WTC11 (cell line): ENCODE data around the gene SAE1. TPM values are rescaled to one million over a fixed set of nuclear protein-coding genes. Genes with fewer than 3 reads are reported as not detected.
A peak's percentile ranks its signal among the peaks of the same experiment; 100 is the strongest.

ENCODE experiments used
- ATAC-seq: fragments of 200-7000 bp; cut with Tn5 transposase; 2 replicates; pipeline ENCODE4 v1.10.0; 2021; ENCODE audit warnings: mild to moderate bottlenecking, moderate library complexity
- CTCF ChIA-PET: fragments of 300-600 bp; sonication (Branson Sonifier 250); formaldehyde crosslinking; loops from one replicate; lab custom pipeline; 2021; ENCODE audit warnings: antibody characterized with exemption; lab: Charles Lee
- POLR2A ChIA-PET: fragments of 350-600 bp; sonication (Branson Sonifier 250); formaldehyde crosslinking; loops from one replicate; lab custom pipeline; 2021; ENCODE audit warnings: antibody characterized with exemption; lab: Charles Lee
- DNase-seq: peaks from one replicate; pipeline ENCODE4 v3.0.0; 2021; ENCODE audit warnings: low spot score
- H3K27ac Mint-ChIP-seq: 2 replicates; pipeline ENCODE4 v1.8.0; 2021; ENCODE audit warnings: mixed read lengths
- H3K27me3 Mint-ChIP-seq: 2 replicates; pipeline ENCODE4 v1.8.0; 2021; ENCODE audit warnings: low read depth, mild to moderate bottlenecking, moderate library complexity, mixed read lengths
- H3K36me3 Mint-ChIP-seq: 2 replicates; pipeline ENCODE4 v1.8.0; 2021; ENCODE audit warnings: mixed read lengths
- H3K4me1 Mint-ChIP-seq: 2 replicates; pipeline ENCODE4 v1.8.0; 2022; ENCODE audit warnings: mixed read lengths
- H3K4me3 Mint-ChIP-seq: 2 replicates; pipeline ENCODE4 v1.8.0; 2021; ENCODE audit warnings: mild to moderate bottlenecking, moderate library complexity, mixed read lengths
- H3K9me3 Mint-ChIP-seq: 2 replicates; pipeline ENCODE4 v1.8.0; 2021; ENCODE audit warnings: mixed read lengths
- EMX1 ChIP-seq: fragments of 250-450 bp; sonication (Bioruptor Pico); IDR thresholded peaks from 2 replicates; pipeline ENCODE4 v1.8.0; 2021; ENCODE audit warnings: mild to moderate bottlenecking
- NFYB ChIP-seq: sonication (generic); formaldehyde crosslinking; conservative IDR thresholded peaks from 2 replicates; pipeline ENCODE4 v1.8.0; 2022; ENCODE audit warnings: low read depth, missing genetic modification reagents
- NR3C1 ChIP-seq: sonication (generic); formaldehyde crosslinking; conservative IDR thresholded peaks from 2 replicates; pipeline ENCODE4 v1.8.1; 2023; ENCODE audit warnings: low read depth, mild to moderate bottlenecking, missing genetic modification reagents
- PRRX2 ChIP-seq: fragments of 250-450 bp; sonication (Bioruptor Pico); IDR thresholded peaks from 2 replicates; pipeline ENCODE4 v1.8.0; 2021; ENCODE audit warnings: mild to moderate bottlenecking
- ZNF263 ChIP-seq: sonication (generic); formaldehyde crosslinking; IDR thresholded peaks from 2 replicates; pipeline ENCODE4 v1.8.1; 2022; ENCODE audit warnings: low read depth, mild to moderate bottlenecking, moderate library complexity, missing genetic modification reagents
- ZNF317 ChIP-seq: sonication (generic); formaldehyde crosslinking; IDR thresholded peaks from 2 replicates; pipeline ENCODE4 v1.8.1; 2023; ENCODE audit warnings: low read depth, mild to moderate bottlenecking, moderate library complexity, missing genetic modification reagents, borderline replicate concordance
- ZNF423 ChIP-seq: fragments of 250-450 bp; sonication (Bioruptor Pico); IDR thresholded peaks from 2 replicates; pipeline ENCODE4 v2.1.2; 2022; ENCODE audit warnings: mild to moderate bottlenecking, moderate library complexity
- total RNA-seq: library from RNA; stranded (reverse); gene quantifications from 3 replicates; pipeline ENCODE4 v1.2.3, GENCODE V29; 2021
- TF ChIP-seq, protein P1 (sequence below): sonication (generic); formaldehyde crosslinking; IDR thresholded peaks from 2 replicates; pipeline ENCODE4 v1.8.0; 2023; ENCODE audit warnings: missing genetic modification reagents, mild to moderate bottlenecking, borderline replicate concordance
- TF ChIP-seq, protein P2 (sequence below): fragments of 250-450 bp; sonication (Bioruptor Pico); IDR thresholded peaks from 2 replicates; pipeline ENCODE4 v1.9.0; 2021; ENCODE audit warnings: moderate library complexity, mild to moderate bottlenecking, inconsistent platforms, borderline replicate concordance
- TF ChIP-seq, protein P3 (sequence below): sonication (generic); formaldehyde crosslinking; IDR thresholded peaks from 2 replicates; pipeline ENCODE4 v1.8.0; 2022; ENCODE audit warnings: mild to moderate bottlenecking, missing genetic modification reagents
- TF ChIP-seq, protein P4 (sequence below): sonication (generic); formaldehyde crosslinking; IDR thresholded peaks from 2 replicates; pipeline ENCODE4 v1.8.1; 2022; ENCODE audit warnings: low read depth, missing genetic modification reagents, borderline replicate concordance
- TF ChIP-seq, protein P5 (sequence below): sonication (generic); formaldehyde crosslinking; IDR thresholded peaks from 2 replicates; pipeline ENCODE4 v1.8.1; 2023; ENCODE audit warnings: mild to moderate bottlenecking, missing genetic modification reagents, moderate library complexity

SAE1 gene
- total RNA-seq, 1 experiment from 2014 or later: 224 TPM

DNA sequence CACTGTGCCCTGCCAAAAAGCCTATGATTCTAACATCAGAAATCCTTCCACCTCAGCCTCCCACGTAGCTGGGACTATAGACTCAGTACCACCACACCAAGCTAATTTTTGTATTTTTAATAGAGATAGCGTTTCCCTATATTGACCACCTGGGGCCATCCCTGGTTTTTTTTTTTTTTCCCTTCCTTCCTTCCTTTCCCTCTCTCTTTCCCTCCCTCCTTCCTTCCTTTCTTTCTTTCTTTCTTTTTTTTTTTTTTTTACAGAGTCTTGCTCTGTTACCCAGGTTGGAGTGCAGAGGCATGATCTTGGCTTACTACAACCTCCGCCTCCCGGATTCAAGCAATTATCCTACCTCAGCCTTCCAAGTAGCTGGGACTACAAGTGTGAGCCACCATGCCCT is 1.1 kb upstream of the SAE1 start (continued):
- TF ChIP-seq, protein P1, sequence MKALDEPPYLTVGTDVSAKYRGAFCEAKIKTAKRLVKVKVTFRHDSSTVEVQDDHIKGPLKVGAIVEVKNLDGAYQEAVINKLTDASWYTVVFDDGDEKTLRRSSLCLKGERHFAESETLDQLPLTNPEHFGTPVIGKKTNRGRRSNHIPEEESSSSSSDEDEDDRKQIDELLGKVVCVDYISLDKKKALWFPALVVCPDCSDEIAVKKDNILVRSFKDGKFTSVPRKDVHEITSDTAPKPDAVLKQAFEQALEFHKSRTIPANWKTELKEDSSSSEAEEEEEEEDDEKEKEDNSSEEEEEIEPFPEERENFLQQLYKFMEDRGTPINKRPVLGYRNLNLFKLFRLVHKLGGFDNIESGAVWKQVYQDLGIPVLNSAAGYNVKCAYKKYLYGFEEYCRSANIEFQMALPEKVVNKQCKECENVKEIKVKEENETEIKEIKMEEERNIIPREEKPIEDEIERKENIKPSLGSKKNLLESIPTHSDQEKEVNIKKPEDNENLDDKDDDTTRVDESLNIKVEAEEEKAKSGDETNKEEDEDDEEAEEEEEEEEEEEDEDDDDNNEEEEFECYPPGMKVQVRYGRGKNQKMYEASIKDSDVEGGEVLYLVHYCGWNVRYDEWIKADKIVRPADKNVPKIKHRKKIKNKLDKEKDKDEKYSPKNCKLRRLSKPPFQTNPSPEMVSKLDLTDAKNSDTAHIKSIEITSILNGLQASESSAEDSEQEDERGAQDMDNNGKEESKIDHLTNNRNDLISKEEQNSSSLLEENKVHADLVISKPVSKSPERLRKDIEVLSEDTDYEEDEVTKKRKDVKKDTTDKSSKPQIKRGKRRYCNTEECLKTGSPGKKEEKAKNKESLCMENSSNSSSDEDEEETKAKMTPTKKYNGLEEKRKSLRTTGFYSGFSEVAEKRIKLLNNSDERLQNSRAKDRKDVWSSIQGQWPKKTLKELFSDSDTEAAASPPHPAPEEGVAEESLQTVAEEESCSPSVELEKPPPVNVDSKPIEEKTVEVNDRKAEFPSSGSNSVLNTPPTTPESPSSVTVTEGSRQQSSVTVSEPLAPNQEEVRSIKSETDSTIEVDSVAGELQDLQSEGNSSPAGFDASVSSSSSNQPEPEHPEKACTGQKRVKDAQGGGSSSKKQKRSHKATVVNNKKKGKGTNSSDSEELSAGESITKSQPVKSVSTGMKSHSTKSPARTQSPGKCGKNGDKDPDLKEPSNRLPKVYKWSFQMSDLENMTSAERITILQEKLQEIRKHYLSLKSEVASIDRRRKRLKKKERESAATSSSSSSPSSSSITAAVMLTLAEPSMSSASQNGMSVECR (CRISPR knock-in tag): no peak
- TF ChIP-seq, protein P2, sequence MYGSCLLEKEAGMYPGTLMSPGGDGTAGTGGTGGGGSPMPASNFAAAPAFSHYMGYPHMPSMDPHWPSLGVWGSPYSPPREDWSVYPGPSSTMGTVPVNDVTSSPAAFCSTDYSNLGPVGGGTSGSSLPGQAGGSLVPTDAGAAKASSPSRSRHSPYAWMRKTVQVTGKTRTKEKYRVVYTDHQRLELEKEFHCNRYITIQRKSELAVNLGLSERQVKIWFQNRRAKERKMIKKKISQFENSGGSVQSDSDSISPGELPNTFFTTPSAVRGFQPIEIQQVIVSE (CRISPR knock-in tag): no peak
- TF ChIP-seq, protein P3, sequence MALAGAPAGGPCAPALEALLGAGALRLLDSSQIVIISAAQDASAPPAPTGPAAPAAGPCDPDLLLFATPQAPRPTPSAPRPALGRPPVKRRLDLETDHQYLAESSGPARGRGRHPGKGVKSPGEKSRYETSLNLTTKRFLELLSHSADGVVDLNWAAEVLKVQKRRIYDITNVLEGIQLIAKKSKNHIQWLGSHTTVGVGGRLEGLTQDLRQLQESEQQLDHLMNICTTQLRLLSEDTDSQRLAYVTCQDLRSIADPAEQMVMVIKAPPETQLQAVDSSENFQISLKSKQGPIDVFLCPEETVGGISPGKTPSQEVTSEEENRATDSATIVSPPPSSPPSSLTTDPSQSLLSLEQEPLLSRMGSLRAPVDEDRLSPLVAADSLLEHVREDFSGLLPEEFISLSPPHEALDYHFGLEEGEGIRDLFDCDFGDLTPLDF: no peak
- no peak for TF ChIP-seq ZNF263 (CRISPR knock-in tag)
- TF ChIP-seq, all 79 proteins: peak for 0

DNA sequence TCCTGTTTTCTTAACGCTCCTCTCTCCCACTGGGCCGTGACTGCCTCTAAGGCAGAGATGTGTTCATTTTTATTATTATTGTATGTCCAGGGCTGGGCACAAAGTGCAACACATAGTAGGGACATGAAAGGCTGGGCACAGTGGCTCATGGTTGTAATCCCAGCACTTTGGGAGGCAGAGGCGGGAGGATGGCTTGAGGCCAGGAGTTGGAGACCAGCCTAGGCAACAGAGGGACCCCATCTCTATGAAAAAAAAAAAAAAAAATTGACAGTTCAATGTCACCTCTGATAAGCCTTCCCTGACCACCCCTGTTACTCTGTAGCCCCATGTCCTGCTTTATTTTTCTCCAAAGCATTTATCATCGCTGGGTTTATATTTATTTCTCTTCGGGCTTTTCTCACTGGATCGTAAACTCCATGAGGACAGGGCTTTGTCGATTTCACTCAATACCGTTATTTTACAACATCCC is 481 bp upstream of the SAE1 start:
- TF ChIP-seq NR3C1 (CRISPR knock-in tag): no peak
- TF ChIP-seq, all 79 proteins: peak for 0
- POLR2A ChIA-PET: interaction anchor here (0.6 to 2.8 kb wide), 4 partner anchors 17 to 352 kb away, joined by 3 to 23 read pairs (median 5); partner anchors contain the start of gene ZC3H4

DNA sequence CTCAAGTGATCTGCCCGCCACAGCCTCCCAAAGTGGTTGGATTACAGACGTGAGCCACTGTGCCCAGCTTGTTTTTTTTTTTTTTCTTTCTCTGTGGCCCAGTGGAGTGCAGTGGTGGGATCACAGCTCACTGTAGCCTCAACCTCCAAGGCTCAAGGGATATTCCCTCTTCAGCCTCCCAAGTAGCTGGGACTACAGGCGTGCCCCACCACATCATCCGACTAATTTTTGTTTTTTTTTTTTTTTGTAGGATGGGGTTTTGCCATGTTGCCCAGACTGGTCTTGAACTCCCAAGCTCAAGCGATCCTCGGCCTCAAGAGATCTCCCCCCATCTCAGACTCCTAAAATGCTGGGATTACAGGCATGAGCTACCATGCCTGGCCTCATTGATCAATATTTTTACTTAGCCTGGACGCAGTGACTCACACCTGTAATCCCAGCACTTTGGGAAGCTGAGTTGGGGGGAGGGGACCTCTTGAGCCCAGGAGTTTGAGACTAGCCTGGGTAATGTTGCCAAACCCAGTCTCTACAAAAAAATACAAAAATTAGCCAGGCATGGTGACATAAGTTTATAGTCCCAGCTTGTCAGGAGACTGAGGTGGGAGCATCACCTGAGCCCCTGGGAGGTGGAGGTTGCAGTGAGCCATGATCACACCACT is 1.7 kb downstream of the SAE1 start:
- no peak for TF ChIP-seq EMX1
- TF ChIP-seq PRRX2 (CRISPR knock-in tag): no peak
- TF ChIP-seq ZNF317 (CRISPR knock-in tag): no peak
- TF ChIP-seq, protein P4, sequence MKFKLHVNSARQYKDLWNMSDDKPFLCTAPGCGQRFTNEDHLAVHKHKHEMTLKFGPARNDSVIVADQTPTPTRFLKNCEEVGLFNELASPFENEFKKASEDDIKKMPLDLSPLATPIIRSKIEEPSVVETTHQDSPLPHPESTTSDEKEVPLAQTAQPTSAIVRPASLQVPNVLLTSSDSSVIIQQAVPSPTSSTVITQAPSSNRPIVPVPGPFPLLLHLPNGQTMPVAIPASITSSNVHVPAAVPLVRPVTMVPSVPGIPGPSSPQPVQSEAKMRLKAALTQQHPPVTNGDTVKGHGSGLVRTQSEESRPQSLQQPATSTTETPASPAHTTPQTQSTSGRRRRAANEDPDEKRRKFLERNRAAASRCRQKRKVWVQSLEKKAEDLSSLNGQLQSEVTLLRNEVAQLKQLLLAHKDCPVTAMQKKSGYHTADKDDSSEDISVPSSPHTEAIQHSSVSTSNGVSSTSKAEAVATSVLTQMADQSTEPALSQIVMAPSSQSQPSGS (CRISPR knock-in tag): no peak
- TF ChIP-seq ZNF423 (CRISPR knock-in tag): no peak
- no peak for TF ChIP-seq NFYB (CRISPR knock-in tag)
- TF ChIP-seq, protein P5, sequence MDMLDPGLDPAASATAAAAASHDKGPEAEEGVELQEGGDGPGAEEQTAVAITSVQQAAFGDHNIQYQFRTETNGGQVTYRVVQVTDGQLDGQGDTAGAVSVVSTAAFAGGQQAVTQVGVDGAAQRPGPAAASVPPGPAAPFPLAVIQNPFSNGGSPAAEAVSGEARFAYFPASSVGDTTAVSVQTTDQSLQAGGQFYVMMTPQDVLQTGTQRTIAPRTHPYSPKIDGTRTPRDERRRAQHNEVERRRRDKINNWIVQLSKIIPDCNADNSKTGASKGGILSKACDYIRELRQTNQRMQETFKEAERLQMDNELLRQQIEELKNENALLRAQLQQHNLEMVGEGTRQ (CRISPR knock-in tag): no peak
- no peak for ATAC-seq
- peaks cover 42% of the 10 kb centered on the region for H3K4me1 Mint-ChIP-seq
- ChIA-PET POLR2A (interaction anchor here (0.6 to 2.8 kb wide), 7 partner anchors 19 to 124 kb away, joined by 3 to 23 read pairs (median 4); partner anchors contain the start of genes CCDC9 and ZC3H4), CTCF (interaction anchor here (0.7 to 3.4 kb wide), 8 partner anchors 8 to 125 kb away, joined by 3 to 19 read pairs (median 8); partner anchors contain the start of genes CCDC9 and ZC3H4)
- peak overlapping the region; percentile 96 for H3K4me3 Mint-ChIP-seq
- peak overlapping the region; percentile 94 for H3K27ac Mint-ChIP-seq
- DNase-seq: no peak
- peaks cover 6% of the 10 kb centered on the region for H3K9me3 Mint-ChIP-seq
- peaks cover 33% of the 10 kb centered on the region for H3K36me3 Mint-ChIP-seq
- peaks cover 8% of the 10 kb centered on the region; the same call in 1 of the 2 replicates for H3K27me3 Mint-ChIP-seq

More for the DNA sequence above, 481 bp upstream of the SAE1 start:
- peak overlapping the region; percentile 96 for H3K4me3 Mint-ChIP-seq
- peaks cover 27% of the 10 kb centered on the region for H3K36me3 Mint-ChIP-seq
- no peak for DNase-seq
- CTCF ChIA-PET: interaction anchor here (0.7 to 1.8 kb wide), 5 partner anchors 15 to 193 kb away, joined by 4 to 12 read pairs (median 8); partner anchors contain the start of genes CCDC9 and ZC3H4
- H3K27me3 Mint-ChIP-seq: peaks cover 11% of the 10 kb centered on the region
- H3K9me3 Mint-ChIP-seq: peaks cover 6% of the 10 kb centered on the region
- no peak for ATAC-seq
- peaks cover 35% of the 10 kb centered on the region for H3K4me1 Mint-ChIP-seq
- H3K27ac Mint-ChIP-seq: peak overlapping the region; percentile 24; the same call in 1 of the 2 replicates
